ENCODE results near the gene CUEDC2.

The CUEDC2 gene

DNA sequence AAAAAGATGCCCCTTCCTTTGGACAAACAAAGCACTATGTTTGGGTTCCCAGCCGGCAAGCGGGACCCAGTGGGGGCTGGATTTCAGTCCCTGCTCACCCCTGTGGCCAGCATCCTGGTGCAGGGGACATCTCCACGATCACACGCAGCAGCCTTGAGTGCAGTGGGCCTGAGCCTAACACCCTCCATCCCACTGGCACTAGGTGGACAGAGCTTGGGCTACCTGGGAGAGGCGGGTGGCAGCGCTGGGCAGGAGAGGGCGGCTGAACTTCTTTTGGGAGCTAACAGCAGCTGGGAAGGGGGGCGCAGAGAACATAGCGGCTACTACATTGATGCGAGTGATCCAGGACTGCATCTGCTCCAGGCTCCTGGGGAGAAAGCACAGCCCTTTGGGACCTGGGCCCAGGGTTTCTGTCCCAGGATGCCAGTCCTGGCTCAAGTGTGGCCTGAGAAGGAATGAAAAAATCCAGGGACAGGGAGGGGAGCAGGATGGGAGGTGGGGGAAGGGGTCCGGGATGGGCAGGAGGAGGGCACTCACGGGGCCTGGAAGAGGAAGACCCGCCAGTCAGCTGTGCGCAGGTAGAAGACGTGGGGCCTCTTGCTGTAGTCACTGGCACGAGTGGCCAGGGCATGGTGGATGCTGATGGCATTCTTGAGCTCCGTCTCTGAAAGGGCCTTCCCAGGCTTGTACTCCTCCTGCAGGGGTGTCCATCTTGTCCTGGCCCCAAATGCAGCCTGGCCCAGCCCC lies 27.8 kb downstream of the CUEDC2 start:
- CTCF ChIA-PET = interaction anchor here (0.5 to 1.2 kb wide), 6 partner anchors 9 to 929 kb away, joined by 3 to 5 read pairs (median 3); partner anchors contain the start of genes CUEDC2 and NFKB2
- TF ChIP-seq CTBP1 (IDR thresholded peaks at IDR 0.05; ENCODE audit: borderline replicate concordance) (no peak), FOXK2 (IDR thresholded peaks at IDR 0.05) (no peak), BHLHE40 (IDR thresholded peaks at IDR 0.05; ENCODE audit: borderline replicate concordance) (no peak), LEF1 (IDR thresholded peaks at IDR 0.05; ENCODE audit: borderline replicate concordance) (no peak), SP1 (IDR thresholded peaks at IDR 0.05) (no peak), FOXA1 (IDR thresholded peaks at IDR 0.05) (no peak), ZNF384 (IDR thresholded peaks at IDR 0.05) (no peak), NFRKB (IDR thresholded peaks at IDR 0.05) (no peak), FOXM1 (IDR thresholded peaks at IDR 0.05; ENCODE audit: borderline replicate concordance) (no peak), ELF4 (IDR thresholded peaks at IDR 0.05) (no peak)
- TF ChIP-seq, protein P1, sequence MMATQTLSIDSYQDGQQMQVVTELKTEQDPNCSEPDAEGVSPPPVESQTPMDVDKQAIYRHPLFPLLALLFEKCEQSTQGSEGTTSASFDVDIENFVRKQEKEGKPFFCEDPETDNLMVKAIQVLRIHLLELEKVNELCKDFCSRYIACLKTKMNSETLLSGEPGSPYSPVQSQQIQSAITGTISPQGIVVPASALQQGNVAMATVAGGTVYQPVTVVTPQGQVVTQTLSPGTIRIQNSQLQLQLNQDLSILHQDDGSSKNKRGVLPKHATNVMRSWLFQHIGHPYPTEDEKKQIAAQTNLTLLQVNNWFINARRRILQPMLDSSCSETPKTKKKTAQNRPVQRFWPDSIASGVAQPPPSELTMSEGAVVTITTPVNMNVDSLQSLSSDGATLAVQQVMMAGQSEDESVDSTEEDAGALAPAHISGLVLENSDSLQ (IDR thresholded peaks at IDR 0.05) = no peak
- no peak for DNase-seq (ENCODE audit: extremely low spot score)
- POLR2A ChIA-PET = interaction anchor here (0.6 kb wide), 1 partner anchor 173 kb away, joined by 3 read pairs; no protein-coding TSS in a partner anchor

DNA sequence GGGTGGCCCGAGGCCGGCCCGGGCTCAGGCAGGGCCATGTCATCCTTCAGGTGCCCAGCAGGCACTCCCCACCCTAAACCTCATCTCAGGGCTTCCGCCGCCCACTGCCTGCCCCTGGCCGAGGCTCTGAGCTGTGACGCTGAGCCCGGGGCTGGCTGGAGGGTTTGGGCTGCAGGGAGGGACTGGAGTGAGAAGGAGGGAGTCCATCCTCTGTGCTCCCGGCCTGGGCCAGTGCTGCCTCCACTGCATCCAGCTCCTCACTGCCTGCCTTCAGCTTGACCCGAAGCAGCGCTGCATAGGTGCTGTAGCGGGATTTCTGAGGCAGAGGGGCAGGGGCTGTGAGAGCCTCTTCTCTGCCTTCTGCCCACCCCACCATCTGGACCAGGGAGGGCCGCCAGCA lies 29.3 kb downstream of the CUEDC2 start:
- POLR2A ChIA-PET = interaction anchor here (0.9 to 1.8 kb wide), 3 partner anchors 9 to 76 kb away, joined by 3 to 6 read pairs (median 4); partner anchors contain the start of gene FBXL15
- no peak for DNase-seq (ENCODE audit: extremely low spot score)
- CTCF ChIA-PET = interaction anchor here (0.6 to 1.2 kb wide), 9 partner anchors 8 to 181 kb away, joined by 3 to 7 read pairs (median 5); partner anchors contain the start of genes CUEDC2 and NFKB2
- TF ChIP-seq SUZ12 (IDR thresholded peaks at IDR 0.05) (no peak), TARDBP (IDR thresholded peaks at IDR 0.05) (no peak), BHLHE40 (IDR thresholded peaks at IDR 0.05; ENCODE audit: borderline replicate concordance) (no peak), CTBP1 (IDR thresholded peaks at IDR 0.05; ENCODE audit: borderline replicate concordance) (no peak), LEF1 (IDR thresholded peaks at IDR 0.05; ENCODE audit: borderline replicate concordance) (no peak), ZNF384 (IDR thresholded peaks at IDR 0.05) (no peak), ELF4 (IDR thresholded peaks at IDR 0.05) (no peak), SP1 (IDR thresholded peaks at IDR 0.05) (no peak), ARNT (IDR thresholded peaks at IDR 0.05) (no peak), L3MBTL2 (conservative IDR thresholded peaks at IDR 0.05) (no peak), FOXK2 (IDR thresholded peaks at IDR 0.05) (no peak), FOXA1 (IDR thresholded peaks at IDR 0.05) (no peak), HDGF (IDR thresholded peaks at IDR 0.05; ENCODE audit: borderline replicate concordance) (no peak)

DNA sequence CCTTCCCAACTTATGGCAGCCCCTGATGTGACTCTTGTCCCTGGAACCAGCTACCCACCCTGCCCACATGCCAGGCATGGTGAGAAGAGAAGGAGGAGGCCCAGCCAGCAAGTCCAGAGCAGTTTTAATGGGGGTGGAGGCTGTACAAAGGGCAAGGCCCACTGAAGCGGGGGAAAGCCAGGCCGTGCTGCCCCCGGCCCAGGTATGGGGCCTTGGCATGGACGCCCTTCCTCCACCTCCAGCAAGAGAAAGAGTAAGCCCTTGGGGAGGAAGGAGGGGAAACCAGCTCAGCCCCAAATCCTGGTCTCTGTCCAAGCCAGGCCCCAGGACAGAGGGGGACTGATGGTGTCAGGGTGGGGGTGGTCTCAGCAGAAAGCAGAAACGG lies 29.9 kb downstream of the CUEDC2 start:
- ChIA-PET POLR2A (interaction anchor here (1.2 to 1.8 kb wide), 2 partner anchors 19 to 77 kb away, joined by 4 to 6 read pairs; partner anchors contain the start of gene FBXL15), CTCF (interaction anchor here (0.6 to 1.3 kb wide), 3 partner anchors 9 to 233 kb away, joined by 3 to 5 read pairs (median 4); no protein-coding TSS in a partner anchor)
- DNase-seq (ENCODE audit: extremely low spot score) = no peak
- TF ChIP-seq L3MBTL2 (conservative IDR thresholded peaks at IDR 0.05) (no peak), ZNF384 (IDR thresholded peaks at IDR 0.05) (no peak), CTBP1 (IDR thresholded peaks at IDR 0.05; ENCODE audit: borderline replicate concordance) (no peak), FOXM1 (IDR thresholded peaks at IDR 0.05; ENCODE audit: borderline replicate concordance) (no peak), BHLHE40 (IDR thresholded peaks at IDR 0.05; ENCODE audit: borderline replicate concordance) (no peak), SUZ12 (IDR thresholded peaks at IDR 0.05) (no peak), ARNT (IDR thresholded peaks at IDR 0.05) (no peak), TARDBP (IDR thresholded peaks at IDR 0.05) (no peak), FOXK2 (IDR thresholded peaks at IDR 0.05) (no peak), NFRKB (IDR thresholded peaks at IDR 0.05) (no peak), HDGF (IDR thresholded peaks at IDR 0.05; ENCODE audit: borderline replicate concordance) (no peak), SP1 (IDR thresholded peaks at IDR 0.05) (no peak), FOXA1 (IDR thresholded peaks at IDR 0.05) (no peak)
- TF ChIP-seq, protein P1 (IDR thresholded peaks at IDR 0.05) = no peak

DNA sequence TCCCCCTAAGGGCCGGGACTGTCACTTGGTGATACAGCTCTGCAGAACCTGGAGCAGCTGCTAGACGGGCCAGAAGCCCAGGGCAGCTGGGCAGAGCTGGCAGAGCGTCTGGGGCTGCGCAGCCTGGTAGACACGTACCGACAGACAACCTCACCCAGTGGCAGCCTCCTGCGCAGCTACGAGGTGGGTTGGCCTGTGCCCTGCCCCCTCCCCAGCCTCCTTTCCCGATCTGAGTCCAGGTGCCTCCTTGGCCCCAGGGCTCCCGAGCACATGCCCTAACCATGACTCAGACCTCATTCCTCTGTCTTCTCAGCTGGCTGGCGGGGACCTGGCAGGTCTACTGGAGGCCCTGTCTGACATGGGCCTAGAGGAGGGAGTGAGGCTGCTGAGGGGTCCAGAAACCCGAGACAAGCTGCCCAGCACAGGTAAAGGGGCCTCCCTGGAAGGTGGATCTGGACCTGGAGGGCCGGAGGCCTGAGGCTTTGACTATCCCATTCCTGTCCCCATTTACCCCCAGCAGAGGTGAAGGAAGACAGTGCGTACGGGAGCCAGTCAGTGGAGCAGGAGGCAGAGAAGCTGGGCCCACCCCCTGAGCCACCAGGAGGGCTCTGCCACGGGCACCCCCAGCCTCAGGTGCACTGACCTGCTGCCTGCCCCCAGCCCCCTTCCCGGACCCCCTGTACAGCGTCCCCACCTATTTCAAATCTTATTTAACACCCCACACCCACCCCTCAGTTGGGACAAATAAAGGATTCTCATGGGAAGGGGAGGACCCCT lies 30.5 kb downstream of the CUEDC2 start:
- POLR2A ChIA-PET = interaction anchor here (0.7 to 1.8 kb wide), 2 partner anchors 19 to 60 kb away, joined by 3 to 6 read pairs; partner anchors contain the start of gene FBXL15
- TF ChIP-seq LEF1 (IDR thresholded peaks at IDR 0.05; ENCODE audit: borderline replicate concordance) (no peak), HDGF (IDR thresholded peaks at IDR 0.05; ENCODE audit: borderline replicate concordance) (no peak), TARDBP (IDR thresholded peaks at IDR 0.05) (no peak), SP1 (IDR thresholded peaks at IDR 0.05) (no peak), ELF4 (IDR thresholded peaks at IDR 0.05) (no peak)
- no peak for DNase-seq (ENCODE audit: extremely low spot score)
- CTCF ChIA-PET = interaction anchor here (0.6 to 1.3 kb wide), 2 partner anchors 8 to 232 kb away, joined by 3 to 5 read pairs; no protein-coding TSS in a partner anchor

DNA sequence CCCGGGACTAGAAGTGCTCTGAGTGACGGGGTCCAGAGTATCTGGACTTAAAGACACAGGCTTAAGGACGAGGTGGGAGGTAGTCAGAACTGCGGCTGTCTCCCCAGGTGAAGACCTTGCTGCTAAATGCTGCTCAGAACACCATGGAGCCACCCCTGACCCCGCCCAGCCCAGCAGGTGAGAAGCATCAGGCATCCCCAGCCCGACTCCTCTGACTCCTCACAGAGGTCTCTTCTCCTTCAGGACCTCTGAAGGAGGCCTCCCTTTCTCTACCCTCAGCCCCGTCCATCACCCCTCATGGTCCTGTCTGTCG lies 31.1 kb downstream of the CUEDC2 start:
- ChIA-PET CTCF (interaction anchor here (1.3 to 4.3 kb wide), 2 partner anchors 17 to 232 kb away, joined by 5 to 18 read pairs; no protein-coding TSS in a partner anchor), POLR2A (interaction anchor here (0.7 to 1.4 kb wide), 2 partner anchors 60 to 171 kb away, joined by 3 to 5 read pairs; no protein-coding TSS in a partner anchor)
- no peak for TF ChIP-seq TARDBP (IDR thresholded peaks at IDR 0.05)
- TF ChIP-seq NFRKB (IDR thresholded peaks at IDR 0.05) = no peak
- no peak for TF ChIP-seq SUZ12 (IDR thresholded peaks at IDR 0.05)
- TF ChIP-seq ELF4 (IDR thresholded peaks at IDR 0.05) = no peak
- TF ChIP-seq, protein P1 (IDR thresholded peaks at IDR 0.05) = no peak
- no peak for TF ChIP-seq ZNF384 (IDR thresholded peaks at IDR 0.05)
- no peak for TF ChIP-seq L3MBTL2 (conservative IDR thresholded peaks at IDR 0.05)
- no peak for TF ChIP-seq LEF1 (IDR thresholded peaks at IDR 0.05; ENCODE audit: borderline replicate concordance)
- TF ChIP-seq ARNT (IDR thresholded peaks at IDR 0.05) = no peak
- no peak for TF ChIP-seq CTBP1 (IDR thresholded peaks at IDR 0.05; ENCODE audit: borderline replicate concordance)
- DNase-seq (ENCODE audit: extremely low spot score) = no peak
